ENCODE data around the gene IGF1R.

GRCh38 chr15:98660055-98660454 is 11.7 kb downstream of the IGF1R start:
- TF ChIP-seq, protein P1, sequence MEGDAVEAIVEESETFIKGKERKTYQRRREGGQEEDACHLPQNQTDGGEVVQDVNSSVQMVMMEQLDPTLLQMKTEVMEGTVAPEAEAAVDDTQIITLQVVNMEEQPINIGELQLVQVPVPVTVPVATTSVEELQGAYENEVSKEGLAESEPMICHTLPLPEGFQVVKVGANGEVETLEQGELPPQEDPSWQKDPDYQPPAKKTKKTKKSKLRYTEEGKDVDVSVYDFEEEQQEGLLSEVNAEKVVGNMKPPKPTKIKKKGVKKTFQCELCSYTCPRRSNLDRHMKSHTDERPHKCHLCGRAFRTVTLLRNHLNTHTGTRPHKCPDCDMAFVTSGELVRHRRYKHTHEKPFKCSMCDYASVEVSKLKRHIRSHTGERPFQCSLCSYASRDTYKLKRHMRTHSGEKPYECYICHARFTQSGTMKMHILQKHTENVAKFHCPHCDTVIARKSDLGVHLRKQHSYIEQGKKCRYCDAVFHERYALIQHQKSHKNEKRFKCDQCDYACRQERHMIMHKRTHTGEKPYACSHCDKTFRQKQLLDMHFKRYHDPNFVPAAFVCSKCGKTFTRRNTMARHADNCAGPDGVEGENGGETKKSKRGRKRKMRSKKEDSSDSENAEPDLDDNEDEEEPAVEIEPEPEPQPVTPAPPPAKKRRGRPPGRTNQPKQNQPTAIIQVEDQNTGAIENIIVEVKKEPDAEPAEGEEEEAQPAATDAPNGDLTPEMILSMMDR (IDR thresholded peaks at IDR 0.05; ENCODE audit: insufficient read depth, low read length, poor library complexity, severe bottlenecking): no peak
- no peak for TF ChIP-seq EZH2phosphoT487 (conservative IDR thresholded peaks at IDR 0.05; ENCODE audit: low read length)
